Ascending aorta (tissue), 2 donors: ENCODE measurements around the gene DPYD. TPM values are rescaled to one million over a fixed set of nuclear protein-coding genes. Genes with fewer than 3 reads are reported as not detected.

Source experiments
- DNase-seq, 2 donors: peaks; one replicate each; pipeline ENCODE4 v3.0.0-alpha.2; 2019; ENCODE audit warnings: low spot score in 2 of 2
- H3K27ac ChIP-seq, 2 donors: fragments of 200-600 bp; sonication (generic); one replicate each; pipeline ENCODE4 v1.5.1; 2016 to 2017; ENCODE audit warnings: mild to moderate bottlenecking in 1 of 2
- H3K27me3 ChIP-seq: fragments of 200-600 bp; sonication (generic); one replicate; pipeline ENCODE4 v1.5.1; 2017
- H3K36me3 ChIP-seq, 2 donors: fragments of 200-600 bp; sonication (generic); one replicate each; pipeline ENCODE4 v1.5.1; 2016
- H3K4me1 ChIP-seq, 2 donors: fragments of 200-600 bp; sonication (generic); one replicate each; pipeline ENCODE4 v1.5.1; 2016 to 2017; ENCODE audit warnings: mild to moderate bottlenecking in 1 of 2
- H3K4me3 ChIP-seq, 2 donors: fragments of 200-600 bp; sonication (generic); one replicate each; pipeline ENCODE4 v1.5.1; 2016 to 2017; ENCODE audit warnings: mild to moderate bottlenecking in 1 of 2
- H3K9me3 ChIP-seq, 2 donors: fragments of 200-600 bp; sonication (generic); one replicate each; pipeline ENCODE4 v1.5.1; 2016
- intact Hi-C: fragments of 100-400 bp; cut with DNase I; formaldehyde crosslinking; loops from one replicate; pipeline ENCODE4 v1.15.1; 2023
- total RNA-seq: library from RNA; depleted of rRNA; stranded (reverse); fragments of >200 nt; gene quantifications from one replicate; pipeline ENCODE4 v1.1.0, GENCODE V29; 2016
- TF ChIP-seq, protein P1 (sequence below), 3 experiments: fragments of 200-600 bp in 2 of 3; fragments of 450-650 bp in 1 of 3; sonication (generic) in 2 of 3; IDR thresholded peaks; one replicate each; pipeline ENCODE4 v1.5.1; 2016 to 2019; ENCODE audit warnings: antibody characterized with exemption in 3 of 3, mild to moderate bottlenecking in 1 of 3, moderate library complexity in 1 of 3

DPYD gene
- total RNA-seq, 1 donor from 2014 or later, result 22.9 TPM

DNA sequence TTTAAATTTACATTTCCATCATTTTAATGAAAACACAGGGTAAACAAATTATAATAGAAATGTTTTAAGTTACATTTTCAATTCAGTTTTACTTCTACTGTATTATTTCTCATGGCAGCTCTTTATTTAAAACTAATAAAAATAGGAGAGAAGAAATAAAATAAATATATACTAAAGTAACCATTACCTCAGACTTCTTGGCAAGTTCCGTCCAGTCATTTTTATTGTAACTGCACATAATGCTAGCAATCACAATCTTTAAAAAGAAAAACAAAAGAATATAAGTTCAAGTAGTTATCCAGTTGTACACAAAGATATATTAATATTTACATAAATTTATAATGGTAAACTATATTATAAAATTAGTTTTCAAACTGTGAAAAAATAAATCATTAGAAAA lies 538.6 kb downstream of the DPYD start:
- no peaks in the 10 kb centered on the region for H3K36me3 ChIP-seq
- intact Hi-C loops, result no loop called here
- H3K4me3 ChIP-seq, result no peak overlapping the region
- no peaks in the 10 kb centered on the region for H3K9me3 ChIP-seq
- no peaks in the 10 kb centered on the region for H3K27me3 ChIP-seq
- TF ChIP-seq, protein P1, sequence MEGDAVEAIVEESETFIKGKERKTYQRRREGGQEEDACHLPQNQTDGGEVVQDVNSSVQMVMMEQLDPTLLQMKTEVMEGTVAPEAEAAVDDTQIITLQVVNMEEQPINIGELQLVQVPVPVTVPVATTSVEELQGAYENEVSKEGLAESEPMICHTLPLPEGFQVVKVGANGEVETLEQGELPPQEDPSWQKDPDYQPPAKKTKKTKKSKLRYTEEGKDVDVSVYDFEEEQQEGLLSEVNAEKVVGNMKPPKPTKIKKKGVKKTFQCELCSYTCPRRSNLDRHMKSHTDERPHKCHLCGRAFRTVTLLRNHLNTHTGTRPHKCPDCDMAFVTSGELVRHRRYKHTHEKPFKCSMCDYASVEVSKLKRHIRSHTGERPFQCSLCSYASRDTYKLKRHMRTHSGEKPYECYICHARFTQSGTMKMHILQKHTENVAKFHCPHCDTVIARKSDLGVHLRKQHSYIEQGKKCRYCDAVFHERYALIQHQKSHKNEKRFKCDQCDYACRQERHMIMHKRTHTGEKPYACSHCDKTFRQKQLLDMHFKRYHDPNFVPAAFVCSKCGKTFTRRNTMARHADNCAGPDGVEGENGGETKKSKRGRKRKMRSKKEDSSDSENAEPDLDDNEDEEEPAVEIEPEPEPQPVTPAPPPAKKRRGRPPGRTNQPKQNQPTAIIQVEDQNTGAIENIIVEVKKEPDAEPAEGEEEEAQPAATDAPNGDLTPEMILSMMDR (IDR thresholded peaks at IDR 0.05), result no peak
- H3K4me1 ChIP-seq, result no peaks in the 10 kb centered on the region
- no peak overlapping the region for H3K27ac ChIP-seq
- no peak for DNase-seq

DNA sequence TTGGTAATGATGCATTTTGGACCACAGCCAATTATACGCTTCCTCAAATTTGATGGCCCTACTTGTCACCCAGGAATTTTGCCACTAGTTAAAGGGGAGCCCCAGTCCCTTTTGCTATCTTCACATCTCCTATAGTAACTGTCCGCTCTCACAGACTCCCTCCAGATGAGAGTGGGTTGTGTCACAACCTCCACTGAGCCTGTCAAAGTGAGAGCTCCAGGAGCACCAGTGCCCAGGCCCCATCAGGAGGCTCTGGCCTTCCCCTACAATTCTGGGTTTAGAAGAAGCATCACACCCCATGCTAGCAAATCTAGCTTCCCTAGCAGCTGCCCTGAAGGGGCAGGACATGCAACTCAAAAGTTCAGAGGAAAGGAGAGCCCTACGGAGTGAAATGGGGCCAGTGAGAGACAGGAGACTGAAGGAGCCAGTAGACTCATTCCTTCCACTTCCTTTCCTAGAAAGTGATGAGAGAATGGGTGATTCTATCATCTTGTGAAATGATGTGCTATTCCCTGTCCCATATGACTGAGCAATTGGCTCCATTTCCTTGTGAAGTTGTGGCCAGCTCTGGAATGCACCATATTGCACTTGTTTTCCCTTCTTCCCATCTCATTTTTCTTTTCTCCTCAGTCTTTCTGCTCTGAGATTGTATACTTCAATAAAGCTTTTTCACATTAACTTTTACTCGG lies 541.3 kb downstream of the DPYD start:
- TF ChIP-seq, protein P1 (IDR thresholded peaks at IDR 0.05), result no peak
- no peak for DNase-seq
- H3K4me3 ChIP-seq, result no peak overlapping the region
- H3K27ac ChIP-seq, result no peak overlapping the region
- intact Hi-C loops, result no loop called here
- H3K36me3 ChIP-seq, result no peaks in the 10 kb centered on the region
- H3K9me3 ChIP-seq, result no peaks in the 10 kb centered on the region
- H3K27me3 ChIP-seq, result no peaks in the 10 kb centered on the region
- H3K4me1 ChIP-seq, result no peaks in the 10 kb centered on the region

DNA sequence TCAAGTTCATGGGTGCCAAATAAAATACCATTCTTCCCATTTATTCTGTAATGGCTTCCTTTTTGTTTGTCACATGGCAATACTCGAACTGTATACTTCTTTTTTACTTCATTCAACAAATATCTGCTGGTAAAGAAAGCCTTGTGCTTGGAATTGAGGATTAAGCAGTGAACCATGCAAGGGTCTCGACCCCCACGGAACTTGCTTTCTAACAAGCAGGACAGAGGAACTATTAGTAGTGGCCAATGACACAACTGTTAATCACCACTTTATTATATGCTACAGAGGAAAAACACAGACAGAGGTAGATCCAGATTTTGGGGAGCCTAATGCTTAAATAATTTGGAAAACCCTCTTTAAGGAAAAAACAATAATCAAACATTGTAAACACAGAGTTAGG lies 542.2 kb downstream of the DPYD start:
- Histone ChIP-seq H3K9me3 (no peaks in the 10 kb centered on the region), H3K27ac (no peak overlapping the region), H3K36me3 (no peaks in the 10 kb centered on the region), H3K27me3 (no peaks in the 10 kb centered on the region), H3K4me1 (no peaks in the 10 kb centered on the region), H3K4me3 (no peak overlapping the region)
- intact Hi-C loops, result no loop called here
- TF ChIP-seq, protein P1 (IDR thresholded peaks at IDR 0.05), result no peak
- no peak for DNase-seq

DNA sequence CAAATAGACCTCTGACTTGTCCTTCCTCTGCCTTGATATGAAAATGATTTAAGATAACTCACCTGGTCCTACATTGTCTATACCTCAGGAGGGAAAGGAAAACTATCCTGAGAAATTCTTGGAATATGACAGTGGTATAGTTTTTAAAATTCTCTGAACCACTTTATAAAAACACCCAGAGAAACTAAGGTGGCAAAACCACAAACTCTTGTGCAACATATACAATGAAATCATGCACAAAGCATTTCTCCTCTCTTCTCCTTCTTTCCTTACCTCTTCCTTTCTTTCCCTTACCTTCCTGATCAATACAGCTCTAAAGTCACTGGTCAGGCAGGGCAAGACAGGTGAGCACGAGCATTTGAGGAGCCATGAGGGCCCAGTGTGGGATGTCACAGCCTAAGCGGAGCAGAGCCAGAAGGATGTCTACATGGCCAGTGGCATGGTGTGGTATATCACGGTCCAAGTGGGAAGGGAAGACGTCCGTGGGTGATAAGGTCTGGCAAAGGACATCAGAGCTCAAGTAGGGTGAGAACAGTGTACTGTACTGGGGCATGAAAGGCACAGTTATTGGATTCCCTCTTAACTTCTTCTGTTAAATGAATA lies 543.3 kb downstream of the DPYD start:
- no peak overlapping the region for H3K4me3 ChIP-seq
- DNase-seq, result no peak
- no peaks in the 10 kb centered on the region for H3K9me3 ChIP-seq
- H3K27ac ChIP-seq, result no peak overlapping the region
- no peaks in the 10 kb centered on the region for H3K36me3 ChIP-seq
- intact Hi-C loops, result no loop called here
- H3K4me1 ChIP-seq, result no peaks in the 10 kb centered on the region
- TF ChIP-seq, protein P1 (IDR thresholded peaks at IDR 0.05), result no peak
- H3K27me3 ChIP-seq, result no peaks in the 10 kb centered on the region

DNA sequence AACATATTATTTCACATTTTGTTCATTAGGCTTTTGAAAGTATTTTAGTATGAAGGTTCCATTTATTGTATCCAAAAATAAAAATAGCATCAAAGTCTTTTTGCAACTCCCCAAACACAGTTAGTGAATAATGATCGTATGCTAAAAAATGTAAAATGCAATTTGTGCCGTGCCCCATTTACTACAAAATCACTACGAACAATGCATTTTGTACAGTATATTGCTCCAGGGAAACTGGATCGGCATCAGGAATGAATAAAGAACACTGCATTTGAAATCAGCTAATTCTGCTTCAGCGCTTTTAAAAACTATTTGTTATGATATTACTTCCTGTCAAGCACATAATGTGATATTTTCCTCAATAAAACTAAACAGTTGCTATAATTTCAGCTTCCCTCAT lies 547.8 kb downstream of the DPYD start:
- H3K9me3 ChIP-seq, result no peaks in the 10 kb centered on the region
- TF ChIP-seq, protein P1 (IDR thresholded peaks at IDR 0.05), result no peak
- intact Hi-C loops, result no loop called here

More for the DNA sequence above, 547.8 kb downstream of the DPYD start:
- DNase-seq, result no peak
- H3K27ac ChIP-seq, result no peak overlapping the region
- H3K4me1 ChIP-seq, result no peaks in the 10 kb centered on the region
- no peaks in the 10 kb centered on the region for H3K36me3 ChIP-seq
- no peak overlapping the region for H3K4me3 ChIP-seq
- no peaks in the 10 kb centered on the region for H3K27me3 ChIP-seq
